ENCODE measurements around the gene ZNF536.
"Not testable (repeated sequence)": the region's sequence is repeated elsewhere in the genome, so short reads cannot be mapped to it uniquely, and the experiment has no call there.

Gene ZNF536

DNA sequence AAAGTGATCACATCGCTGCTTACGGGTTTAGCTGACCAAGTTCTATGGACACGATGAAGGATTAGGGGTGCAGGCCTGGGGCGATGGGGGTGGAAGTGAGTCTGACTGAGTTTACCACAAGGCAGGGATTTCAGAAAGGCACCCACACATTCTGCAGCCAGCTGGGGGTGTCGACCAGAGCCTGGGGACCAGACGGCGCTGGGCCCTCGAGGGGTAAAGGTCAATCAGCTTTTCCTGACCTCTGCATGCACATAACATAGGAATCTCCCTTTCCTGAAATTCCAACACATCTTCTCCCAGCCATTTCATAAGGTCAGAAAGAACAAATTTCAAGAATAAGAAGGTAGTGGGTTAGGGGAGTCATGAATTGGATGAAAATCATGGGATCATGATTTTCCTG lies 92.0 kb downstream of the ZNF536 start:
- no peak for DNase-seq (ENCODE audit: extremely low spot score, insufficient read length, low read depth)
- FAIRE-seq, result no peak

DNA sequence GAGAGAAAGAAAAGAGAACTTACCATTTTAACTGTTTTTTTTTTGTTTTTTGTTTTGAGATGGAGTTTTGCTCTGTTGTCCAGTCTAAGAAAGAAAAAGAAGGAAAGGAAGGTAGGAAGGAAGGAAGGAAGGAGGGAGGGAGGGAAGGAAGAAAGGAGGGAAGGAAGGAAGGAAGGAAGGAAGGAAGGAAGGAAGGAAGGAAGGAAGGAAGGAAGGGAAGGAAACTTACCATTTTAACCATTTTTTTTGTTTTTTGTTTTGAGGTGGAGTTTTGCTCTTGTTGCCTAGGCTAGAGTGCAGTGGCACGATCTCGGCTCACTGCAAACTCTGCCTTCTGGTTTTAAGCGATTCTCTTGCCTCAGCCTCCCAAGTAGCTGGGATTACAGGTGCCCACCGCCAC lies 94.4 kb downstream of the ZNF536 start:
- DNase-seq (ENCODE audit: extremely low spot score, insufficient read length, low read depth); FAIRE-seq: not testable (repeated sequence)

DNA sequence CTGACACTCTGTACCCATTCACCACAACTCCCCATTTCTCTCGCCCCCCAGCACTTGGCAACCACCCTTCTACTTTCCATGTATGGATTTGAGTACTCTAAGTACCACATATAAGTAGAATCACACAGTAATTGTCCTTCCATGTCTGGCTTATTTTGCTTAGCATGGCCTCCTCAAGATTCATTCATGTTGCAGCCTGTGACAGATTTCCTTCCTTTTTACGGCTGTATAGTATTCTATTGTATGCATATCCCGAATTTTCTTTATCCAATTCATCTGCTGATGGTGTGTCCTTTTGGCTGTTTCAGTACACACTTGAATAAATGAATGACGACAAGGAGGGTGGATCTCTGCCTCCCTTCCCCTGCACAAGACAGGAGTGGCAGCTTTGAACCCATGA lies 95.1 kb downstream of the ZNF536 start:
- FAIRE-seq, result no peak
- DNase-seq (ENCODE audit: extremely low spot score, insufficient read length, low read depth), result no peak

DNA sequence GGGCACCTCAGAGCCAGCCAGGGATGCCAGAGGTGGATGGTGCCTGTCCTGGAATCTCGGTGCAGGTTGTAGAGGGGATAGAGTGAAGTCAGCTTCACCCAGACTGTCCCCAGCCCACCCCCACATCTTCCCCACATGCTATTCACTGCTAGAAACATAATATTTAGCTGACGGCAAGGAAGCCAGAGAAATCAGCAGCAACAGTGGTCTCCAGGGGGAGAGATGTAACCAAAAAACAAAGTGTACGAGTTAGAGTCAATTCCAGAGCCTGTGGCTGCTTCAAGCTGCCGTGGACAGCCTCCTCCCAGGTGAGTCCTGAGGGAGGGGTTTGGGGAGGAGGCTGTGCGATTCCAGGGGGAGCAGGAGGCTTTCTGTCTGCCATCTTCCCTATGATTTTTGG lies 97.6 kb downstream of the ZNF536 start:
- FAIRE-seq (no peak), DNase-seq (ENCODE audit: extremely low spot score, insufficient read length, low read depth) (no peak)

DNA sequence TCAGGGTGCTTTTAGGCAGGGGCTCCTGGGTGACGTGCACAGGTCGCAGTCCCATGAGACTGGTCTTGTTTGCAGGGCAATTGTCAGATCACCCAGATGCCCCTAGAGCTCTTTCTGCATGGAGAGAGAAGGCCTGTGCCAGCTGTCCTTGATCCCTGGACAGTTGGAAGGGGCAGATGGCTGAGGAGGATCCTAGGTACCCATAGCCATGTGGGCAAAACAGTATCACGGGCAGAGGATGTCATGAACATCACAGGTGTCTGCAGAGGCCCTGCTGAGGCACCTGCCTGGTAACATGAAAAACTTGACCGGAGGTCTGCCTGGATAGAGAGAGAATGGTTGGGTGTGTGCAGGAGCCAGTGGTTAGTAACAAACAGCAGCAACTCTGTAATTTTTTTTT lies 99.3 kb downstream of the ZNF536 start:
- FAIRE-seq (no peak), DNase-seq (ENCODE audit: extremely low spot score, insufficient read length, low read depth) (no peak)

DNA sequence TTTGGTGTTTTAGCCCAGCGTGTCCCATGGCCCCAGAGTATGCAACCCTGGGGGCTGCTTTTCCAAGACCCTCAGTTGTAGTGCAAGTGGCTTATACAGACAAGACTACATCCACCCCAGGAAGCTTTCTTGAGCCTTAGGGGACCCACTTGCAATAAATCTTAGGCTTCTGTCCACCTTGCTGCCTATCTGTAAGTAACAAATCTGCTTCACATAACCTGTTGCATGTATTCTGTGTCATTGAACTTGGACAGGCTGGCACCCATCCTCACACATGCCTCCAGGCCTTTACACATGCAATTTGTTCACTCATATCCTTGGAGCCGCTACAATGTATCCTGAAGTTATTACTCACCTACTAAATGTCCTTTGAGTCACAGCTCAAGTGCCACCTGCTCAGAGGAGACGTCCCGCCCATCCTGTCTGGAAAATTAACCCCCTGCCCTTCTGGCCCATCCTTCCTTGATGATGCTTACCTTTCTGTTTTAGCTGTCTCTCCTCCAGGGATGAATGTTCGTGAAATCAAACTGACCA lies 101.2 kb downstream of the ZNF536 start:
- DNase-seq (ENCODE audit: extremely low spot score, insufficient read length, low read depth) (no peak), FAIRE-seq (no peak)

DNA sequence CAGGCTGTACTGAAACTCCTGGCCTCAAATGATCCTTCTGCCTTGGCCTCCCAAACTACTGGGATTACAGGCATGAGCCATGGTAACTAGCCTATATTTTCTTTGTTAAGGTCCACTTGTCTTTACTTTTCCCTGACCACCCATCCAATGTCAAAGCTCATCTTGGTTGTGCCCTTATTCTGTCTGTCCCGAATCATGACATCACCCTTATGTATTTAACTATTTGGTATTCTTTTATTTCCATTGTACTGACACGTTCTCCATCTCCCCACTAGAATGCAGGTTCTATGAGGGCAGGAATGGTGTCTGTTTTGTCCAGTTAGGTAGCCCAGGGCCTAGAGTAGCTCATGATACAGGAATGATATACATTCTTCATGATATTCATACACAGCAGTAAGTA lies 104.8 kb downstream of the ZNF536 start:
- FAIRE-seq (no peak), DNase-seq (ENCODE audit: extremely low spot score, insufficient read length, low read depth) (no peak)

DNA sequence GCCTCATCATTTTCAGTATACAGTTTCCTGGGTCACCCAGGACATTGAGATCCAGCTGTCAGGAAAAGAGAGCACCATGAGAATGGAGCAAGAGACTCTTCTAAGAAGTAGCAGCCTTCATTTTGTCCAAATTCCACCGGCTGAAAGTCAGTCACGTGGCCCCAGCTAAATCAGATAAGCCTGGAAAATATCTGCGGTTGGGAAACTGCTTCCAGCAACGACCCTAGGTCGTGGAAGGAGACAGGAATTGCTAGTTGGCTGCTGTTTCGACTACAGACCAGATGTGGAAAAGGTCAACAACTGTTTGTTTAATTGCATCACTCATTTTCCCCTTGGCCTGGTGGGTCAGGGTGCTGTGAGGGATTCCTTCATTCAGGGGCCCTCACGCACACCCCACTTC lies 107.0 kb downstream of the ZNF536 start:
- FAIRE-seq, result no peak
- DNase-seq (ENCODE audit: extremely low spot score, insufficient read length, low read depth), result no peak

DNA sequence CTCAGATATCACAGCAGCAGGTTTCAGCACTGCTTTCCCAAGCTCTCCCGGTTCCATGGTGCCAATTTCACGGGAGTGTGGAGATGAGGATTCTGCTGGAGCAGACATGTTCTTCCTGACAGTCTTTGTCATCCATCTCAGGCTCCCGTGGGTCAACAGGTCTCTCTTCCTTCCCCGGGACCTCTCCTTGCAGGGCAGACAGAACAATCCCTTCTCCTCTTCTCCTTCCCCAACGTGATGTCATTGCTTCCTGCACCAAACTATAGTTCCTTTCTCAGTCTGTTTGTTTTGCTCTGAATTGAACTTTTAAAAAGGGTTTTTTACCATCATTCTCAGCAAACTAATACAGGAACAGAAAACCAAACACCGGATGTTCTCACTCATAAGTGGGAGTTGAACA lies 107.9 kb downstream of the ZNF536 start:
- no peak for FAIRE-seq

DNA sequence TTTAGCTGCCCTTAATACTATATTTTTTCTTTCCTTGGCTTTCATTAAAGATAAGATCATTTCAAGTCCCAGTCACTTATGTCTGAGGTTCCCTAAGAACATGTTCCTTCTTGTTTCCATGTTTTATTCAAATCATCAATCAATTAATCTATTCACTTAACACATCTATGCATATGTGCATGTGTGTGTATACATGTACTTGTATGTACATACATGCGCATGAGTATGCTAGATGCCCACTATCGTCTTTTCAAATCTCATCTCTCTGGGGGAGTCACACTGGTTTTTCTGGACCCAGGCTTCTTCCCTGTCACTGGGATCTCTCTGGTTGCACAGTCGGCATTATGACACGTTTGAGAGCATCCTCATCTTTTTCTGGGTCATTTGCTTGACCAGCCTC lies 108.9 kb downstream of the ZNF536 start:
- no peak for DNase-seq (ENCODE audit: extremely low spot score, insufficient read length, low read depth)
- FAIRE-seq, result no peak

More for the DNA sequence above, 107.9 kb downstream of the ZNF536 start:
- DNase-seq (ENCODE audit: extremely low spot score, insufficient read length, low read depth), result no peak

DNA sequence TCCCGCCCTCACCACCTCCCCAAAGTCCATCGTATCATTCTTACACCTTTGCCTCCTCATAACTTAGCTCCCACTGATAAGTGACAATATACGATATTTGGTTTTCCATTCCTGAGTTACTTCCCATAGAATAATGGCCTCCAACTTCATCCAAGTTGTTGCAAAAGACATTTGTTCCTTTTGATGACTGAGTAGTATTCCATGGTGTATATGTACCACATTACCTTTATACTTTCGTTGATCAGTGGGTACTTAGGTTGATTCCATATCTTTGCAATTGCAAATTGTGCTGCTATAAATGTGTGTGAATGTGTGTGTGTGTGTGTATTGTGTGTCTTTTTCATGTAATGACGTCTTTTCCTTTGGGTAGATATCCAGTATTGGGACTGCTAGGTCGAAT lies 109.6 kb downstream of the ZNF536 start:
- no peak for FAIRE-seq
- DNase-seq (ENCODE audit: extremely low spot score, insufficient read length, low read depth), result no peak

- DNase-seq (ENCODE audit: extremely low spot score, insufficient read length, low read depth) (no peak), FAIRE-seq (no peak)
Observed at GRCh38 chr19:30482956-30483355, 110.8 kb downstream of the ZNF536 start.

- DNase-seq (ENCODE audit: extremely low spot score, insufficient read length, low read depth); FAIRE-seq: not testable (repeated sequence)
Observed at GRCh38 chr19:30486250-30486649, 114.1 kb downstream of the ZNF536 start.

- FAIRE-seq, result no peak
- DNase-seq (ENCODE audit: extremely low spot score, insufficient read length, low read depth), result no peak
Observed at GRCh38 chr19:30487178-30487577, 115.0 kb downstream of the ZNF536 start.

- FAIRE-seq (no peak), DNase-seq (ENCODE audit: extremely low spot score, insufficient read length, low read depth) (no peak)
Observed at GRCh38 chr19:30488191-30488590, 116.0 kb downstream of the ZNF536 start.

DNA sequence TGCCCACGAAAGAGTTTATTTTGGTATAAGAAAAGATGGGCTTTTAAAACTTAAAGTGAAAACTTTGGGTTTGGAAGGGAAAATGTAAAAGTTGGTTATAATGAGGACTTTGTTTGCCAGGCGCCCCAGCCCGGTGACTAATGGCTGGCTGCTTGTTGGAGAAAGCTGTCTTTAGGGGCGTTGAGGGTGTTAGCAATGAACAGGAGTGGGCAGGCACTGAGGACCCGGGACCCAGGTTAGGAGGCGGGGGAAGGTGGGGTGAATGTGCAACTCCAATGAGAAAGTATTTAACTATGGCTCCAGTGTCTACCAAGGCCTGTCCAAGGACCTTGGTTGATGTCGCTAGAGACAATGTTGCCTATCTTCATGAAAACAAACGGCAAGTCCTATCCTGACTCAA lies 118.6 kb downstream of the ZNF536 start:
- no peak for DNase-seq (ENCODE audit: extremely low spot score, insufficient read length, low read depth)

DNA sequence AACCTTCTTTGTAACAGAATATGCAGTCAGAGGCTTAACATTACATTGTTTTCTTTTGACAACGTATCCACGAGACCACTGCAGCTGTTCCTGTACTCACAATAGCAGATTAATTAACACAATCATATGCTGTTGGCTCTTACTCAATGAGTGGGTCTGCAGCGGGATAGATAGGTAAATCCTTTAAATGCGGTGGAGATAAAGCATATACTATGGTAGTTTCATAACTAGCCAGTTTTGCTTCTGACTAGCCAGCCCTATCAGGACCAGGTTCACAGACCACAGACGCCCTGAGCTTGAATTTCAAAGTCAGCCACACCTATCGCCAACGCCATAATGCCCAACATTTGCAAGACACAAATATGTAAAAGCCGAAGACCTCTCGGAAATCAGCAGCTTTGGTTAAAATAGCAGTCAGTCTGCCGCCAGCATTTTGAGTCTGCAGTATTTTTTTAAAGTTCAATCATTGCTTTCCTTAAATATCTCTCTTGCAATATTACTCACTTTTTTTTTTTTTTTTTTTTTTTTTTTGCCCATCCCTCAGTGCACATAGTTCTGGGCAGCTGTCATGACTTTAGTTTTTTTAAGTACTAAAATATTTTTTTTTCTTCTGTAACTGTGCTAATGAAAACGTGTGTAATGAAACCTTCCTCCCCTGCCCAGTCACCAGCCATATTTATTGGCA lies 120.5 kb downstream of the ZNF536 start:
- FAIRE-seq, result no peak
- DNase-seq (ENCODE audit: extremely low spot score, insufficient read length, low read depth), result no peak

More for the DNA sequence above, 118.6 kb downstream of the ZNF536 start:
- no peak for FAIRE-seq

- no peak for FAIRE-seq
- no peak for DNase-seq (ENCODE audit: extremely low spot score, insufficient read length, low read depth)
Observed at GRCh38 chr19:30497034-30497433, 124.8 kb downstream of the ZNF536 start.

- DNase-seq (ENCODE audit: extremely low spot score, insufficient read length, low read depth); FAIRE-seq: not testable (repeated sequence)
Observed at GRCh38 chr19:30498085-30498484, 125.9 kb downstream of the ZNF536 start.

DNA sequence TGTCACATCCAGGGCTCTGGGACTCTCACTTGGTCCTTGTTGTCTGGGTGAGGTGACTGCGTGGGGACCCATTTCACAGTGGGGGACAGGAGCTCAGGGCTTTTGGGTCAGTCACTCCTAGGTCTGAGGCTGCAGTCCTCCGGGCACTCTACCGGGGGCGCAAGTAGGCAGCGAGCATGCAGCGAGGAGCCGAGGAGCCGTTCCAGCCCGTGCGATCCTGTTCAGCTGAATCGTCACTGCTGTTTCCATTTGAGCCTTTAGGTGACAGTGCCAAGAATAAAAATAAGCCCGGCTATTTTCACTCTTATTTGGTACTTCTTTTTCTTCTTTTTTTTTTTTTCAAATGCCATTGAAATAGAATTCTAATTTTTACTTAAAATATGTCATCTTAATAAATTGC lies 126.5 kb downstream of the ZNF536 start:
- FAIRE-seq, result no peak
- no peak for DNase-seq (ENCODE audit: extremely low spot score, insufficient read length, low read depth)

DNA sequence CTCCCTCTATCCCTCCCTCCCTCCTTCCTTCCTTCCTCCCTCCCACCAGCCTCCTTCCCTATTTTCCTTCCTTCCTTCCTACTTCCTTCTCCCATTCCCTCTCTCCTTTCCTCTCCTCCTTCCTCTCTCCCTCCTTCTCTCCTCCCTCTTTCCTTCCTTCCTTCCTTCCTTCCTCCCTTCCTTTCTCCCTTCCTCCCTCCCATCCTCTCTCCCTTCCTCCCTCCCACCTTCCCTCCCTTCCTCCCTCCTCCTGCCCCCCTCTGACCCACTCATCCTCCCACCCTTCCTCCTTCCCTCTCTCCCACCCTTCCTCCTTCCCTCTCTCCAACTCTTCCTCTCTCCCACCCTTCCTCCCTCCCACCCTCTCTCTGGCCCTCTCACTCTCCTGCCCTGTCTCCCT lies 132.1 kb downstream of the ZNF536 start:
- FAIRE-seq (no peak), DNase-seq (ENCODE audit: extremely low spot score, insufficient read length, low read depth) (no peak)

Measured in GM18507 (cell line).